ENCODE data around the gene DGLUCY. TPM values are rescaled to one million over a fixed set of nuclear protein-coding genes. Genes with fewer than 3 reads are reported as not detected.
"Not testable (repeated sequence)": the region's sequence is repeated elsewhere in the genome, so short reads cannot be mapped to it uniquely, and the experiment has no call there.

Gene DGLUCY
- total and polyA plus RNA-seq, 2 of the 8 experiments (the other 6 are each of a cell fraction or from before 2014, with no cell fraction given): 24.9 to 31.8 TPM

DNA sequence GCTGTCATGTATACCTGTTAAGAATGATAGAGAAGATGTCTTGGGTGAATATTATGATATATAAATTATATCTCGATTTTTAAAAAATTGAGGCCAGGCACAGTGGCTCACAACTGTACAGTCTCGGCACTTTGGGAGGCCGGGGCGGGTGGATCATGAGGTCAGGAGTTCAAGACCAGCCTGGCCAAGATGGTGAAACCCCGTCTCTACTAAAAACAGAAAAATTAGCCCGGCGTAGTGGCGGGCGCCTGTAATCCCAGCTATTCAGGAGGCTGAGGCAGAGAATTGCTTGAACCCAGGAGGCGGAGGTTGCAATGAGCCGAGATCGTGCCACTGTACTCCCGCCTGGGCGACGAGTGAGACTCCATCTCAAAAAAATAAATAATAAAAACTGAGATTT is 152.4 kb downstream of the DGLUCY start:
- H4K20me1 ChIP-seq (replicated peaks in 1 of 2; ENCODE audit: control insufficient read depth in 1 of 2, insufficient read depth in 2 of 2, low read length in 2 of 2); POLR2A ChIA-PET (ENCODE audit: partially characterized antibody); H2AFZ ChIP-seq (ENCODE audit: low read length); H3K23me2 ChIP-seq (ENCODE audit: low read depth, low read length); H3K4me2 ChIP-seq (ENCODE audit: insufficient read depth in 1 of 2, low read depth in 2 of 2, low read length in 2 of 2); H2AK5ac ChIP-seq (ENCODE audit: low read depth, low read length); H3K18ac ChIP-seq (ENCODE audit: extremely low read depth, low read length); H3K9ac ChIP-seq (replicated peaks in 1 of 4; ENCODE audit: extremely low read depth in 1 of 4, low read depth in 3 of 4, low read length in 3 of 4); H3K27ac ChIP-seq (ENCODE audit: low read depth, low read length); H4K8ac ChIP-seq (ENCODE audit: extremely low read depth, insufficient read depth, low read length); DNase-seq (ENCODE audit: low read depth in 1 of 2, low spot score in 2 of 2); H3K4ac ChIP-seq (replicated peaks; ENCODE audit: insufficient read length, low read depth, low read length); H3K56ac ChIP-seq (replicated peaks; ENCODE audit: insufficient read length, low read depth, low read length); H3K79me1 ChIP-seq (ENCODE audit: low read depth, low read length); H2BK15ac ChIP-seq (ENCODE audit: low read length); H2BK5ac ChIP-seq (ENCODE audit: low read depth, low read length); H3K9me3 ChIP-seq (ENCODE audit: insufficient read depth in 2 of 2, low read depth in 1 of 2, low read length in 1 of 2); H2BK120ac ChIP-seq (replicated peaks; ENCODE audit: low read depth, low read length); H3K79me2 ChIP-seq (ENCODE audit: control insufficient read depth in 1 of 2, insufficient read depth in 2 of 2, low read length in 2 of 2); H2BK20ac ChIP-seq (ENCODE audit: low read length); H3K4me1 ChIP-seq (replicated peaks in 1 of 4; ENCODE audit: control insufficient read depth in 3 of 4, insufficient read depth in 4 of 4, low read length in 3 of 4); H3K36me3 ChIP-seq (ENCODE audit: control insufficient read depth in 2 of 4, insufficient read depth in 4 of 4, low read length in 3 of 4); H2BK12ac ChIP-seq (ENCODE audit: low read depth, low read length); H3K14ac ChIP-seq (ENCODE audit: insufficient read length); H4K91ac ChIP-seq (replicated peaks; ENCODE audit: insufficient read length, low read length); H3K23ac ChIP-seq (ENCODE audit: insufficient read length); H3K4me3 ChIP-seq (ENCODE audit: extremely low read depth in 1 of 4, insufficient read depth in 2 of 4, low read depth in 3 of 4, low read length in 4 of 4); H4K5ac ChIP-seq (ENCODE audit: insufficient read length, low read depth, low read length); FAIRE-seq: not testable (repeated sequence)
- WGBS, 2 experiments (ENCODE audit: extremely low coverage in 1 of 2, insufficient coverage in 1 of 2, insufficient read length in 1 of 2, insufficient replicate concordance in 2 of 2, low coverage in 1 of 2, low lambda C conversion rate in 2 of 2, missing lambda C conversion rate in 1 of 2): 92% methylated on average over 15 of the region's 15 CpGs; no CpG with 5 or more reads in 1 of the 2 experiments
- peaks cover 0 to 27% (median 21%) of the 10 kb centered on the region in 4 experiments; a peak in 6 of 7 replicates for H3K27me3 ChIP-seq (replicated peaks in 1 of 4; ENCODE audit: control insufficient read depth in 3 of 4, extremely low read depth in 1 of 4, insufficient read depth in 3 of 4, low read length in 3 of 4)
- CTCF ChIA-PET (ENCODE audit: partially characterized antibody): interaction anchor here (1.0 to 4.4 kb wide), 5 partner anchors 9 to 93 kb away, joined by 3 to 20 read pairs (median 4); no protein-coding TSS in a partner anchor
